Activated T-helper 2 cell treated with anti-CD3 and anti-CD28 coated beads, Interferon-gamma antibody, Interleukin-2, Interleukin-4, amounts not matched to agents 10 μg/mL and 5 μg/mL and 100 μg/mL, durations not matched to agents 14 hours and 24 hours and 36 hours (primary cell): Measurements from ENCODE around the gene SASS6. TPM values are rescaled to one million over a fixed set of nuclear protein-coding genes. Genes with fewer than 3 reads are reported as not detected.

Experiments
- DNase-seq: peaks from one replicate; pipeline ENCODE4 v3.0.0; 2021; ENCODE audit warnings: low spot score
- H3K27ac Mint-ChIP-seq: one replicate; pipeline ENCODE4 v1.8.0; 2021; ENCODE audit warnings: mixed read lengths
- H3K27me3 Mint-ChIP-seq: one replicate; pipeline ENCODE4 v1.8.0; 2021; ENCODE audit warnings: low read depth, mixed read lengths
- H3K36me3 Mint-ChIP-seq: one replicate; pipeline ENCODE4 v1.8.0; 2021; ENCODE audit warnings: low read depth, mixed read lengths
- H3K4me1 Mint-ChIP-seq: one replicate; pipeline ENCODE4 v1.8.0; 2021; ENCODE audit warnings: low read depth, mixed read lengths
- H3K4me3 Mint-ChIP-seq: one replicate; pipeline ENCODE4 v1.8.0; 2021; ENCODE audit warnings: low read depth, mild to moderate bottlenecking, moderate library complexity, mixed read lengths
- H3K9me3 Mint-ChIP-seq: one replicate; pipeline ENCODE4 v1.8.0; 2021; ENCODE audit warnings: mixed read lengths
- intact Hi-C: fragments of 100-400 bp; cut with micrococcal nuclease; formaldehyde crosslinking; loops from one replicate; pipeline ENCODE4 v1.15.1; 2023
- total RNA-seq: library from RNA; stranded (reverse); gene quantifications from 2 replicates; pipeline ENCODE4 v1.2.3, GENCODE V29; 2022

The SASS6 gene
- total RNA-seq, 1 donor from 2014 or later = 15.2 TPM

GRCh38 chr1:100141192-100141591 lies 8.5 kb upstream of the SASS6 start:
- Mint-ChIP-seq H3K4me1 (peaks cover 2% of the 10 kb centered on the region), H3K9me3 (no peaks in the 10 kb centered on the region), H3K36me3 (peaks cover 74% of the 10 kb centered on the region), H3K27ac (no peak overlapping the region), H3K4me3 (no peak overlapping the region), H3K27me3 (no peaks in the 10 kb centered on the region)
- DNase-seq = no peak
- intact Hi-C loops = no loop called here

- H3K4me1 Mint-ChIP-seq = peaks cover 9% of the 10 kb centered on the region
- H3K27me3 Mint-ChIP-seq = no peaks in the 10 kb centered on the region
- no peak overlapping the region for H3K27ac Mint-ChIP-seq
- H3K4me3 Mint-ChIP-seq = no peak overlapping the region
- DNase-seq = no peak
- peaks cover 51% of the 10 kb centered on the region for H3K36me3 Mint-ChIP-seq
- intact Hi-C loops = no loop called here
- no peaks in the 10 kb centered on the region for H3K9me3 Mint-ChIP-seq
These were observed 4.9 kb upstream of the SASS6 start for GRCh38 chr1:100137602-100138001.

GRCh38 chr1:100134872-100135271 lies 2.1 kb upstream of the SASS6 start:
- Mint-ChIP-seq H3K27me3 (no peaks in the 10 kb centered on the region), H3K36me3 (peaks cover 30% of the 10 kb centered on the region), H3K27ac (no peak overlapping the region), H3K4me3 (peak overlapping the region; percentile 54), H3K9me3 (no peaks in the 10 kb centered on the region), H3K4me1 (peaks cover 26% of the 10 kb centered on the region)
- intact Hi-C loops = loop anchor here (5.0 kb wide), 4 partner anchors 97 to 307 kb away; partner anchors contain the start of genes AGL and DBT
- DNase-seq = no peak

GRCh38 chr1:100131623-100132022 lies 1.1 kb downstream of the SASS6 start:
- H3K9me3 Mint-ChIP-seq = no peaks in the 10 kb centered on the region
- H3K27ac Mint-ChIP-seq = peak overlapping the region; percentile 67
- intact Hi-C loops = loop anchor here (1.0 to 5.0 kb wide), 6 partner anchors 101 to 322 kb away; partner anchors contain the start of genes AGL, DBT and SLC35A3
- peaks cover 35% of the 10 kb centered on the region for H3K4me1 Mint-ChIP-seq
- no peak for DNase-seq
- H3K36me3 Mint-ChIP-seq = peaks cover 8% of the 10 kb centered on the region
- H3K4me3 Mint-ChIP-seq = peak overlapping the region; percentile 97
- no peaks in the 10 kb centered on the region for H3K27me3 Mint-ChIP-seq

- intact Hi-C loops = loop anchor here (5.0 kb wide), 4 partner anchors 102 to 312 kb away; partner anchors contain the start of genes AGL and DBT
- Mint-ChIP-seq H3K4me3 (no peak overlapping the region), H3K9me3 (no peaks in the 10 kb centered on the region), H3K27ac (no peak overlapping the region), H3K27me3 (no peaks in the 10 kb centered on the region), H3K36me3 (peaks cover 16% of the 10 kb centered on the region), H3K4me1 (peaks cover 35% of the 10 kb centered on the region)
- no peak for DNase-seq
These were observed 2.1 kb downstream of the SASS6 start for GRCh38 chr1:100130552-100131077.

GRCh38 chr1:100127226-100127625 lies 5.5 kb downstream of the SASS6 start:
- Mint-ChIP-seq H3K4me3 (no peak overlapping the region), H3K27ac (no peak overlapping the region), H3K4me1 (peaks cover 27% of the 10 kb centered on the region), H3K27me3 (no peaks in the 10 kb centered on the region), H3K36me3 (peaks cover 12% of the 10 kb centered on the region), H3K9me3 (no peaks in the 10 kb centered on the region)
- intact Hi-C loops = loop anchor here (5.0 kb wide), 1 partner anchor 40 kb away; no protein-coding TSS in a partner anchor
- DNase-seq = no peak

GRCh38 chr1:100122177-100122576 lies 10.6 kb downstream of the SASS6 start:
- intact Hi-C loops = no loop called here
- Mint-ChIP-seq H3K4me3 (no peak overlapping the region), H3K27me3 (no peaks in the 10 kb centered on the region), H3K36me3 (peaks cover 26% of the 10 kb centered on the region), H3K4me1 (no peaks in the 10 kb centered on the region), H3K9me3 (no peaks in the 10 kb centered on the region), H3K27ac (no peak overlapping the region)
- no peak for DNase-seq

GRCh38 chr1:100115524-100115923 lies 17.2 kb downstream of the SASS6 start:
- H3K36me3 Mint-ChIP-seq = peaks cover 45% of the 10 kb centered on the region
- no peak overlapping the region for H3K27ac Mint-ChIP-seq
- DNase-seq = no peak
- intact Hi-C loops = no loop called here
- no peaks in the 10 kb centered on the region for H3K9me3 Mint-ChIP-seq
- H3K27me3 Mint-ChIP-seq = no peaks in the 10 kb centered on the region
- no peak overlapping the region for H3K4me3 Mint-ChIP-seq
- H3K4me1 Mint-ChIP-seq = no peaks in the 10 kb centered on the region

- intact Hi-C loops = no loop called here
- peaks cover 39% of the 10 kb centered on the region for H3K36me3 Mint-ChIP-seq
- H3K27ac Mint-ChIP-seq = no peak overlapping the region
- H3K27me3 Mint-ChIP-seq = no peaks in the 10 kb centered on the region
- H3K4me1 Mint-ChIP-seq = peaks cover 4% of the 10 kb centered on the region
- H3K9me3 Mint-ChIP-seq = no peaks in the 10 kb centered on the region
- DNase-seq = no peak
- H3K4me3 Mint-ChIP-seq = no peak overlapping the region
These were observed 23.1 kb downstream of the SASS6 start for GRCh38 chr1:100109554-100110066.

- peaks cover 44% of the 10 kb centered on the region for H3K36me3 Mint-ChIP-seq
- intact Hi-C loops = no loop called here
- no peak overlapping the region for H3K27ac Mint-ChIP-seq
- peaks cover 4% of the 10 kb centered on the region for H3K4me1 Mint-ChIP-seq
- DNase-seq = no peak
- no peaks in the 10 kb centered on the region for H3K27me3 Mint-ChIP-seq
- H3K9me3 Mint-ChIP-seq = no peaks in the 10 kb centered on the region
- H3K4me3 Mint-ChIP-seq = no peak overlapping the region
These were observed 25.0 kb downstream of the SASS6 start for GRCh38 chr1:100107696-100108095.

- Mint-ChIP-seq H3K9me3 (no peaks in the 10 kb centered on the region), H3K4me1 (no peaks in the 10 kb centered on the region), H3K4me3 (no peak overlapping the region), H3K27ac (no peak overlapping the region), H3K27me3 (no peaks in the 10 kb centered on the region), H3K36me3 (peaks cover 70% of the 10 kb centered on the region)
- DNase-seq = no peak
- intact Hi-C loops = no loop called here
These were observed 31.2 kb downstream of the SASS6 start for GRCh38 chr1:100101564-100101963.

GRCh38 chr1:100100202-100100601 lies 32.5 kb downstream of the SASS6 start:
- intact Hi-C loops = no loop called here
- DNase-seq = no peak
- Mint-ChIP-seq H3K27ac (no peak overlapping the region), H3K36me3 (peaks cover 69% of the 10 kb centered on the region), H3K9me3 (peaks cover 4% of the 10 kb centered on the region), H3K27me3 (no peaks in the 10 kb centered on the region), H3K4me1 (no peaks in the 10 kb centered on the region), H3K4me3 (no peak overlapping the region)

- no peak for DNase-seq
- H3K36me3 Mint-ChIP-seq = peaks cover 38% of the 10 kb centered on the region
- intact Hi-C loops = no loop called here
- no peaks in the 10 kb centered on the region for H3K9me3 Mint-ChIP-seq
- H3K4me3 Mint-ChIP-seq = no peak overlapping the region
- H3K27ac Mint-ChIP-seq = no peak overlapping the region
- H3K27me3 Mint-ChIP-seq = no peaks in the 10 kb centered on the region
- no peaks in the 10 kb centered on the region for H3K4me1 Mint-ChIP-seq
These were observed 42.3 kb downstream of the SASS6 start for GRCh38 chr1:100090471-100090870.
